ENCODE data around the gene GFY. TPM values are rescaled to one million over a fixed set of nuclear protein-coding genes. Genes with fewer than 3 reads are reported as not detected.

GFY gene
- total and polyA plus RNA-seq, 9 of the 15 experiments (the other 6 are each of a cell fraction or from before 2014, with no cell fraction given) = 0.06 to 0.40 (median 0.19) TPM; not detected in 3

DNA sequence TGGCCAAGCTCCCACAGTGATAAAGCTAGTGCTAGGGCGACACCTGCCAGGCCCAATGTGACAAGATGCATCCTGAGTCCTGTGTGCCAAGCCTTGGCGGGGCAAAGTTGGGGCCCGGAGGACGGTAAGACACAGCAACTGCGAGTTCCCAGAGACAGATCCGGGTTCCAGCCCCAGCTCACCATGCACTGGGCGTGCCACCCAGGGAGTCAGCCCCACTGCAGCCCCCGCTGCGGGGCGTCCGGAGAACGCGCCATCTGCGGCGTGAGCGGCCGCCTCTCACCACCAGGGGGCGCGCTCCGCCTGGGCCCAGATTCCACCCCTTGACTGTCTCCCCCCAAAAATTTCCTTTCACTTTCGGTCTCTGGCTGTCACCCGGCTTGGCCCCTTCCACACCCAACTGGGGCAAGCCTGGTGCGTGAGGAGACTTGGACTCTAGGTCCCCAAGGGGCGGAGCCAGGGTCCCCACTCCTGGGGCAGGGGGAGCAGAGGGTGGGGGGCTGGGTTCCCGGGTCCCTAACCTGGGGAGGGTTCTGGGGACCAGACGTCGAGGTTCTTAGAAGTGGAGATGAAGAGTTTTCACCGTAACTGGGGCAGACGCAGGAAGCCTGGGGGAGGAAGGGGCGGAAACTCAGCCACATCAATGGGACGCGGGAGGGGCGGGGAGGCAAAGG, 48.8 kb downstream of the GFY start, which contains the start of gene FLT3LG (continued):
- TF ChIP-seq, protein P1, sequence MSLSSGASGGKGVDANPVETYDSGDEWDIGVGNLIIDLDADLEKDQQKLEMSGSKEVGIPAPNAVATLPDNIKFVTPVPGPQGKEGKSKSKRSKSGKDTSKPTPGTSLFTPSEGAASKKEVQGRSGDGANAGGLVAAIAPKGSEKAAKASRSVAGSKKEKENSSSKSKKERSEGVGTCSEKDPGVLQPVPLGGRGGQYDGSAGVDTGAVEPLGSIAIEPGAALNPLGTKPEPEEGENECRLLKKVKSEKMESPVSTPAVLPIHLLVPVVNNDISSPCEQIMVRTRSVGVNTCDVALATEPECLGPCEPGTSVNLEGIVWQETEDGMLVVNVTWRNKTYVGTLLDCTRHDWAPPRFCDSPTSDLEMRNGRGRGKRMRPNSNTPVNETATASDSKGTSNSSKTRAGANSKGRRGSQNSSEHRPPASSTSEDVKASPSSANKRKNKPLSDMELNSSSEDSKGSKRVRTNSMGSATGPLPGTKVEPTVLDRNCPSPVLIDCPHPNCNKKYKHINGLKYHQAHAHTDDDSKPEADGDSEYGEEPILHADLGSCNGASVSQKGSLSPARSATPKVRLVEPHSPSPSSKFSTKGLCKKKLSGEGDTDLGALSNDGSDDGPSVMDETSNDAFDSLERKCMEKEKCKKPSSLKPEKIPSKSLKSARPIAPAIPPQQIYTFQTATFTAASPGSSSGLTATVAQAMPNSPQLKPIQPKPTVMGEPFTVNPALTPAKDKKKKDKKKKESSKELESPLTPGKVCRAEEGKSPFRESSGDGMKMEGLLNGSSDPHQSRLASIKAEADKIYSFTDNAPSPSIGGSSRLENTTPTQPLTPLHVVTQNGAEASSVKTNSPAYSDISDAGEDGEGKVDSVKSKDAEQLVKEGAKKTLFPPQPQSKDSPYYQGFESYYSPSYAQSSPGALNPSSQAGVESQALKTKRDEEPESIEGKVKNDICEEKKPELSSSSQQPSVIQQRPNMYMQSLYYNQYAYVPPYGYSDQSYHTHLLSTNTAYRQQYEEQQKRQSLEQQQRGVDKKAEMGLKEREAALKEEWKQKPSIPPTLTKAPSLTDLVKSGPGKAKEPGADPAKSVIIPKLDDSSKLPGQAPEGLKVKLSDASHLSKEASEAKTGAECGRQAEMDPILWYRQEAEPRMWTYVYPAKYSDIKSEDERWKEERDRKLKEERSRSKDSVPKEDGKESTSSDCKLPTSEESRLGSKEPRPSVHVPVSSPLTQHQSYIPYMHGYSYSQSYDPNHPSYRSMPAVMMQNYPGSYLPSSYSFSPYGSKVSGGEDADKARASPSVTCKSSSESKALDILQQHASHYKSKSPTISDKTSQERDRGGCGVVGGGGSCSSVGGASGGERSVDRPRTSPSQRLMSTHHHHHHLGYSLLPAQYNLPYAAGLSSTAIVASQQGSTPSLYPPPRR (CRISPR knock-in tag; IDR thresholded peaks at IDR 0.05; ENCODE audit: borderline replicate concordance) = no peak
- peak; percentile 66 for TF ChIP-seq SP1 (CRISPR knock-in tag; IDR thresholded peaks at IDR 0.05)
- no peak for TF ChIP-seq NCOA1 (IDR thresholded peaks at IDR 0.05; ENCODE audit: low read depth)
- TF ChIP-seq, protein P2, sequence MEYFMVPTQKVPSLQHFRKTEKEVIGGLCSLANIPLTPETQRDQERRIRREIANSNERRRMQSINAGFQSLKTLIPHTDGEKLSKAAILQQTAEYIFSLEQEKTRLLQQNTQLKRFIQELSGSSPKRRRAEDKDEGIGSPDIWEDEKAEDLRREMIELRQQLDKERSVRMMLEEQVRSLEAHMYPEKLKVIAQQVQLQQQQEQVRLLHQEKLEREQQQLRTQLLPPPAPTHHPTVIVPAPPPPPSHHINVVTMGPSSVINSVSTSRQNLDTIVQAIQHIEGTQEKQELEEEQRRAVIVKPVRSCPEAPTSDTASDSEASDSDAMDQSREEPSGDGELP (CRISPR knock-in tag; IDR thresholded peaks at IDR 0.05; ENCODE audit: borderline replicate concordance) = peak; percentile 86
- TF ChIP-seq ZNF354B (CRISPR knock-in tag; IDR thresholded peaks at IDR 0.05) = no peak
- TF ChIP-seq L3MBTL2 (IDR thresholded peaks at IDR 0.05) = peak; percentile 59
- TF ChIP-seq ZBTB34 (CRISPR knock-in tag; IDR thresholded peaks at IDR 0.05) = no peak
- no peak for TF ChIP-seq RNF219 (CRISPR knock-in tag; IDR thresholded peaks at IDR 0.05)
- TF ChIP-seq, protein P3, sequence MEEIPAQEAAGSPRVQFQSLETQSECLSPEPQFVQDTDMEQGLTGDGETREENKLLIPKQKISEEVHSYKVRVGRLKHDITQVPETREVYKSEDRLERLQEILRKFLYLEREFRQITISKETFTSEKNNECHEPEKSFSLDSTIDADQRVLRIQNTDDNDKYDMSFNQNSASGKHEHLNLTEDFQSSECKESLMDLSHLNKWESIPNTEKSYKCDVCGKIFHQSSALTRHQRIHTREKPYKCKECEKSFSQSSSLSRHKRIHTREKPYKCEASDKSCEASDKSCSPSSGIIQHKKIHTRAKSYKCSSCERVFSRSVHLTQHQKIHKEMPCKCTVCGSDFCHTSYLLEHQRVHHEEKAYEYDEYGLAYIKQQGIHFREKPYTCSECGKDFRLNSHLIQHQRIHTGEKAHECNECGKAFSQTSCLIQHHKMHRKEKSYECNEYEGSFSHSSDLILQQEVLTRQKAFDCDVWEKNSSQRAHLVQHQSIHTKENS (CRISPR knock-in tag; IDR thresholded peaks at IDR 0.05) = no peak
- peak; percentile 75 for TF ChIP-seq NBN (IDR thresholded peaks at IDR 0.05; ENCODE audit: low read depth)
- TF ChIP-seq JUNB (CRISPR knock-in tag; conservative IDR thresholded peaks at IDR 0.05) = no peak
- TF ChIP-seq ZNF561 (CRISPR knock-in tag; conservative IDR thresholded peaks at IDR 0.05) = no peak
